ENCODE data around the gene FBXW11. TPM values are rescaled to one million over a fixed set of nuclear protein-coding genes. Genes with fewer than 3 reads are reported as not detected.
A peak's percentile ranks its signal among the peaks of the same experiment; 100 is the strongest.

Gene FBXW11
- total RNA-seq, 1 donor, result 64.8 TPM

GRCh38 chr5:171857489-171857876 is 149.0 kb downstream of the FBXW11 start:
- DNase-seq (ENCODE audit: low read depth), result no peak
- no peak for TF ChIP-seq CTCF (IDR thresholded peaks at IDR 0.05; ENCODE audit: insufficient read depth, low read length)
- H3K4me3 ChIP-seq (ENCODE audit: low read depth, low read length), result no peak overlapping the region

GRCh38 chr5:171855798-171856763 is 150.4 kb downstream of the FBXW11 start:
- no peak overlapping the region for H3K4me3 ChIP-seq (ENCODE audit: low read depth, low read length)
- DNase-seq (ENCODE audit: low read depth), result no peak
- TF ChIP-seq CTCF (IDR thresholded peaks at IDR 0.05; ENCODE audit: insufficient read depth, low read length), result no peak

- no peak for TF ChIP-seq CTCF (IDR thresholded peaks at IDR 0.05; ENCODE audit: insufficient read depth, low read length)
- DNase-seq (ENCODE audit: low read depth), result no peak
- no peak overlapping the region for H3K4me3 ChIP-seq (ENCODE audit: low read depth, low read length)
These were observed 151.2 kb downstream of the FBXW11 start for GRCh38 chr5:171855265-171855664.

GRCh38 chr5:171852255-171852681 is 154.2 kb downstream of the FBXW11 start:
- TF ChIP-seq CTCF (IDR thresholded peaks at IDR 0.05; ENCODE audit: insufficient read depth, low read length), result no peak
- DNase-seq (ENCODE audit: low read depth), result no peak

GRCh38 chr5:171851251-171851650 is 155.2 kb downstream of the FBXW11 start:
- TF ChIP-seq CTCF (IDR thresholded peaks at IDR 0.05; ENCODE audit: insufficient read depth, low read length), result no peak
- no peak for DNase-seq (ENCODE audit: low read depth)
- H3K4me3 ChIP-seq (ENCODE audit: low read depth, low read length), result no peak overlapping the region

More at GRCh38 chr5:171852255-171852681, 154.2 kb downstream of the FBXW11 start:
- H3K4me3 ChIP-seq (ENCODE audit: low read depth, low read length), result no peak overlapping the region

GRCh38 chr5:171850324-171850947 is 156.0 kb downstream of the FBXW11 start:
- peak; percentile 38 for DNase-seq (ENCODE audit: low read depth)
- no peak overlapping the region for H3K4me3 ChIP-seq (ENCODE audit: low read depth, low read length)
- TF ChIP-seq CTCF (IDR thresholded peaks at IDR 0.05; ENCODE audit: insufficient read depth, low read length), result peak; percentile 6
